Gastroesophageal sphincter (tissue), 4 donors: ENCODE data around the gene PTPRE. TPM values are rescaled to one million over a fixed set of nuclear protein-coding genes. Genes with fewer than 3 reads are reported as not detected.

Source experiments
- ATAC-seq: fragments of 150-250 bp; one replicate; pipeline ENCODE4 v1.9.1; 2016; ENCODE audit warnings: mild to moderate bottlenecking, moderate library complexity
- H3K27ac ChIP-seq, 4 donors: fragments of 200-600 bp; sonication (generic) in 3 of 4; 1 replicate in 3 of 4; 2 replicates in 1 of 4; pipeline ENCODE4 v1.5.1; 2016 to 2019
- H3K27me3 ChIP-seq: fragments of 200-600 bp; sonication (generic); one replicate; pipeline ENCODE4 v1.5.1; 2019
- H3K36me3 ChIP-seq, 2 donors: fragments of 200-600 bp; sonication (generic); one replicate each; pipeline ENCODE4 v1.5.1; 2019; ENCODE audit warnings: control low read depth in 1 of 2
- H3K4me1 ChIP-seq, 3 donors: fragments of 200-600 bp; sonication (generic); 1 replicate in 2 of 3; 2 replicates in 1 of 3; pipeline ENCODE4 v1.5.1; 2016 to 2019; ENCODE audit warnings: control low read depth in 2 of 3
- H3K4me3 ChIP-seq, 2 donors: fragments of 200-600 bp; sonication (generic); one replicate each; pipeline ENCODE4 v1.5.1; 2019; ENCODE audit warnings: mild to moderate bottlenecking in 1 of 2, moderate library complexity in 1 of 2
- H3K9me3 ChIP-seq, 3 donors: fragments of 200-600 bp; sonication (generic); one replicate each; pipeline ENCODE4 v1.5.1; 2017 to 2019; ENCODE audit warnings: control low read depth in 2 of 3
- CTCF ChIP-seq, 4 experiments: fragments of 200-600 bp in 2 of 4; fragments of 450-650 bp in 2 of 4; sonication (generic) in 1 of 4; IDR thresholded peaks; one replicate each; pipeline ENCODE4 v1.5.1; 2017 to 2019; ENCODE audit warnings: antibody characterized with exemption in 4 of 4, mild to moderate bottlenecking in 2 of 4, moderate library complexity in 2 of 4
- EP300 ChIP-seq: sonication (generic); formaldehyde crosslinking; IDR thresholded peaks from one replicate; pipeline ENCODE4 v1.6.1; 2017; ENCODE audit warnings: antibody characterized with exemption, mild to moderate bottlenecking
- POLR2A ChIP-seq, 2 donors: fragments of 450-650 bp; IDR thresholded peaks; one replicate each; pipeline ENCODE4 v1.6.1; 2017; ENCODE audit warnings: antibody characterized with exemption in 2 of 2, mild to moderate bottlenecking in 2 of 2, moderate library complexity in 1 of 2
- POLR2AphosphoS5 ChIP-seq: sonication (generic); formaldehyde crosslinking; IDR thresholded peaks from one replicate; pipeline ENCODE4 v1.6.1; 2017; ENCODE audit warnings: antibody characterized with exemption
- WGBS, 2 donors: methylation state at CpG; one replicate each; pipeline ENCODE4 v1.1.5; 2018; ENCODE audit warnings: low coverage in 1 of 2; 5-methylcytosine and 5-hydroxymethylcytosine counted together
- total RNA-seq, 4 donors: library from RNA; depleted of rRNA; stranded (reverse); fragments of >200 nt; gene quantifications; one replicate each; pipeline ENCODE4 v1.1.0, GENCODE V29; 2016

Gene PTPRE
- total RNA-seq, 4 donors from 2014 or later, result 6.4 to 16.4 (median 8.5) TPM

DNA sequence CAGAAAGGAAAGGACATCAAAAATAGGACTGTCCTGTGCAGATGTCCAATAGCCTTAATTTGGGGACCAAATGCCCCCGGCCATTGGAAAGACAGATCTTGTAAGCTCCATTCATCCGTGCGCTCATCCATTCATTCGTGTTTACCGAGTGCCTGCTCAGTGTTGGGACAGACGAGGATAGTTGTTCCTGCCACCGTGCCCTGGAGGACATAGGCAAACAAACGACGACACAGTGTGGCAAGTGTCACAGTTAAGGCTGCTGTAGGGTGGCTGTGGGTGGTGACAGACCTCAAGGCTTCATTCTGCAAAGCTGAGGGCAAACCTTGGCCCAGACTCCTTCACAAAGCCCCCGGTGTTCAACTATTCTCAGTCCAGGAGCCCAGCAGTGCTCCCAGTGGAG, 191.7 kb downstream of the PTPRE start:
- no peak for ATAC-seq
- no peak for TF ChIP-seq POLR2A (IDR thresholded peaks at IDR 0.05)
- no peak for TF ChIP-seq POLR2AphosphoS5
- TF ChIP-seq EP300, result no peak
- TF ChIP-seq CTCF (IDR thresholded peaks at IDR 0.05), result no peak
- Histone ChIP-seq H3K27me3 (no peaks in the 10 kb centered on the region), H3K27ac (no peak overlapping the region), H3K9me3 (no peaks in the 10 kb centered on the region), H3K36me3 (no peaks in the 10 kb centered on the region), H3K4me3 (no peak overlapping the region), H3K4me1 (no peaks in the 10 kb centered on the region)
- 87 to 92% methylated on average over 7 of the region's 10 CpGs for WGBS, 2 donors

GRCh38 chr10:128099901-128100300, 193.0 kb downstream of the PTPRE start:
- no peak overlapping the region for H3K27ac ChIP-seq
- no peaks in the 10 kb centered on the region for H3K4me1 ChIP-seq
- H3K9me3 ChIP-seq, result no peaks in the 10 kb centered on the region
- TF ChIP-seq EP300 (no peak), POLR2A (IDR thresholded peaks at IDR 0.05) (no peak), CTCF (IDR thresholded peaks at IDR 0.05) (no peak), POLR2AphosphoS5 (no peak)
- WGBS, 2 donors, result 78 to 97% methylated on average over 7 to 10 of the region's 10 CpGs
- H3K27me3 ChIP-seq, result no peaks in the 10 kb centered on the region
- ATAC-seq, result no peak
- H3K4me3 ChIP-seq, result no peak overlapping the region
- no peaks in the 10 kb centered on the region for H3K36me3 ChIP-seq

DNA sequence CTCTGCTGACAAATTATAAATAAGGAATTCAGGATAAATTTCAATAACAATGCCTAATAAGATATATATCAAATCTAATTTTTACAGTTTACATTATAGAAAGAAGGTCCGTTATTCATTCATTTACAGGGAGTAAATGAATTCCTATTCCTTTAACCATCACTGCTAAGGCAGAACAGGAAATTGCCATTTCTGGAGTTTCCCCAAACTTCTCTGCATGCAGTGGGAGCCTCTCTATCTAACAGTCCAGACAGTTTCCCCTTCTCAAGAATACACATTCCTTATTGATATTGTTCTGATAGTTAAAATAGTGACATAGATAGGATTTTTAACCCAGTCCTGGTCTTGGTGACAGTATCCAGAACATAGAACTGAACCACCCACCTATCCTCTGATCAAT, 195.0 kb downstream of the PTPRE start:
- H3K9me3 ChIP-seq, result no peaks in the 10 kb centered on the region
- H3K27me3 ChIP-seq, result no peaks in the 10 kb centered on the region
- no peak overlapping the region for H3K4me3 ChIP-seq
- TF ChIP-seq CTCF (IDR thresholded peaks at IDR 0.05) (no peak), EP300 (no peak), POLR2AphosphoS5 (no peak), POLR2A (IDR thresholded peaks at IDR 0.05) (no peak)
- no peaks in the 10 kb centered on the region for H3K36me3 ChIP-seq
- WGBS, 2 donors, result 67 to 75% methylated on average over 1 of the region's 1 CpG
- ATAC-seq, result no peak
- no peaks in the 10 kb centered on the region for H3K4me1 ChIP-seq
- no peak overlapping the region for H3K27ac ChIP-seq

DNA sequence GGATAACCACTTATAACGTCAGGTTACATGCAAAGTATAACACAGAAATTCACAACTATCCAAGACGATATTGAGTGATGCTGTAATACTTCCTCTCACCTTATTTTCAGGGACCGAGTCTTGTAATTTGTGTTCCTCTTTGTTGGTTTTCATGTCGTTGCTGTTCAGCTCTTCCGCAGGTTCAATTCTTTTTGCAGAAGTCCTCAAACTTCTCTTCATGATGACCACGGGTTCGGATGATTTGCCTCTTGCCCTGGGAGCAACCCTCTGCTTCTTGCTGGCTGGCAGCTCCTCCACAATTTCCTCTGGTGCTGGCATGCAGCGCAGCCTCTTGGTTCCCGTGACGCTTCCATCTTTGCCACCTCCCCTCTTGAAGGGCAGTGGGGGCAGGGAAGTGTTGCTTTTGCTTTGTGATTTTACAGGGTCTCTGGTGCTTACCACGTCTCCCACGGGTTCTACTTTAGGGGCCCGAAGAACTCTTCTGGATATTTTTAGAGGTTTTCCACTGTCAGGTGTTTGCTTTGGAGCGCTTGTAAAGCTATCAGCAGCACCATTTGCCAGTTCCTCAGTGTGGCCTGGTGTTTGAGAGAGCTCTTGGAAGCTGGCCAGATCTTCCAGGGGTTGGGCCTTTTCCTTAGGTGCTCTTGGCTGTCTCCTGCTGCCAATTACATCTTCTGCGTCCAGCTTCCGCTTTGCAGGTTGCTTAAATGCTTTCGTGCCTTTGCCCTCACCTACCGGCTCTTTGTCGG, 195.8 kb downstream of the PTPRE start:
- Histone ChIP-seq H3K4me1 (no peaks in the 10 kb centered on the region), H3K4me3 (no peak overlapping the region), H3K27ac (no peak overlapping the region), H3K27me3 (no peaks in the 10 kb centered on the region), H3K36me3 (no peaks in the 10 kb centered on the region), H3K9me3 (no peaks in the 10 kb centered on the region)
- no peak for ATAC-seq
- TF ChIP-seq CTCF (IDR thresholded peaks at IDR 0.05) (no peak), POLR2AphosphoS5 (no peak), EP300 (no peak), POLR2A (IDR thresholded peaks at IDR 0.05) (no peak)
- 82 to 84% methylated on average over 11 to 15 of the region's 19 CpGs for WGBS, 2 donors

DNA sequence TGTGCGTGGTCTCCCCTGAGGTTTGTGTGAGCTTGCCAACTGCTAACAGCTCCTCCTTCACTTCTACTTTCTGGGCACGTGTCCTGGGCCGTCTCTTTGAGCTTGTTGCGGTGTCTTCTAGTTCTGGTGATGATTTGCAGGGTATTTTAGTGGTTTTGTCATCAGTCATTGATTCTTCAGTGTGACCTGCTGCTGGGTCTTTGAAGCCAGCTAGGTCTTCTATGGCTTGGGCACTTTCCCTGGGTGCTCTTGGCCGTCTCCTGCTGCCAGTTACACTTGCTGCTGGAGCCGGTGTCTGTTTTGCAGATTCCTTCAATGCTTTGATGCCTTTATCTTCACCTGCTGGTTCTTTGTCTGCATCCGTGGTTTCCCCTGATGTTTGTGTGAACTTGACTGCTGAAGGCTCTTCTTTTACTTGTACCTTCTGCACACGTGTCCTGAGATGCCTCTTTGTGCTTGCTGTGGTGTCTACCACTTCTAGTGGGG, 196.4 kb downstream of the PTPRE start:
- Histone ChIP-seq H3K4me1 (no peaks in the 10 kb centered on the region), H3K36me3 (no peaks in the 10 kb centered on the region), H3K4me3 (no peak overlapping the region), H3K27ac (no peak overlapping the region), H3K9me3 (no peaks in the 10 kb centered on the region), H3K27me3 (no peaks in the 10 kb centered on the region)
- TF ChIP-seq EP300, result no peak
- no peak for TF ChIP-seq POLR2AphosphoS5
- no peak for TF ChIP-seq CTCF (IDR thresholded peaks at IDR 0.05)
- TF ChIP-seq POLR2A (IDR thresholded peaks at IDR 0.05), result no peak
- WGBS, 2 donors, result 77 to 83% methylated on average over 6 of the region's 8 CpGs
- no peak for ATAC-seq
